IPS-20b (cell line): Measurements from ENCODE around the gene SEPTIN8.
A peak's percentile ranks its signal among the peaks of the same experiment; 100 is the strongest.

Experiments used
- H3K27ac ChIP-seq: one replicate; pipeline ENCODE4 v1.5.1; 2013; ENCODE audit warnings: low read length
- H3K27me3 ChIP-seq: 2 replicates; pipeline ENCODE4 v1.6.1; 2013; ENCODE audit warnings: mild to moderate bottlenecking, low read length, inconsistent platforms; ENCODE audit not compliant: insufficient read depth
- H3K36me3 ChIP-seq: 2 replicates; pipeline ENCODE4 v1.6.1; 2013; ENCODE audit warnings: low read depth, mild to moderate bottlenecking, inconsistent platforms, low read length, moderate library complexity; ENCODE audit not compliant: insufficient read depth
- H3K4me1 ChIP-seq: 2 replicates; pipeline ENCODE4 v1.6.1; 2013; ENCODE audit warnings: mild to moderate bottlenecking, control low read depth, inconsistent platforms, low read length, moderate library complexity; ENCODE audit not compliant: insufficient read depth
- H3K4me3 ChIP-seq: 2 replicates; pipeline ENCODE4 v1.5.1; 2013; ENCODE audit warnings: mild to moderate bottlenecking, low read length, inconsistent platforms
- H3K9ac ChIP-seq: 2 replicates; pipeline ENCODE4 v1.6.1; 2013; ENCODE audit warnings: low read depth, mild to moderate bottlenecking, inconsistent platforms, low read length, moderate library complexity
- H3K9me3 ChIP-seq: 2 replicates; pipeline ENCODE4 v1.6.1; 2013; ENCODE audit warnings: mild to moderate bottlenecking, low read depth, low read length, inconsistent platforms; ENCODE audit not compliant: insufficient read depth

Gene SEPTIN8

DNA sequence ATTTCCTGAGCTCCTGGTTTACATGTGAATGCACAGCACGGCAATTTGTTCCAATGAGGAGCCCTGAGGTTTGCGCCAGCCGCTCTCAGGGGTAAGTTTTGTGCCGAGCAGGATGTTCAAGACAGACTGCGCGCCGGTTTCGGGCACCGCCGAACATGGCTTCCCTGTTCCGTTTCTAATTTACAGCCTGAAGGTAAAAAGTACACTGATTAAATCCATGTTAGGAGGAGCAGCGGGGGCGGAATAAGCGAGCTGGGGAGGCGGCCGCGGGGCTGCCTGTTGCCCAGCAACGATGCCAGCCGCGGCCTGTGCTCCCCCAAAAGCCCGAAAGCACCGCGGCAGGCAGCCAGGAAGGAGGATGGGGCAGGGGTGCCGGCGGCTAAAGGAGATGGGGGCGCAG is 42.4 kb upstream of the SEPTIN8 start:
- no peaks in the 10 kb centered on the region for H3K36me3 ChIP-seq
- H3K4me3 ChIP-seq: no peak overlapping the region

DNA sequence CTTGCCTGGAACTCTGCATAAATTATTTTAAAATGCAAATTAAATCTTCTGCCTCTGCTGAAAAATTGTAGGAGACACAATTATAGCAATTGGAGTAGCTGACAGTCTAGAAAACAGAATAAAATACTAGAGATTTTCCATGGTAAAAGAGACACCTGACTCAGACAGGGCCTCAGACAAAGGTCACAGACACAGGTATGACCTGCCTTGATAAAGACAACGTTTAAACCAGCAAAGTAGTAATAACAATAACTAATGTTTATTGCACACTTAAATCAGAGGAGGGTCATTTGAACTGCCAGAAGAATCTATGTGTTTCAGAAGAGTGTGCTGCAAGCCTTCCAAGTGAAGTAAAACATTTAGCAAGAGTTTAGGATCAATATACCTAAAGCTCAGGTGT is 40.0 kb upstream of the SEPTIN8 start:
- Histone ChIP-seq H3K4me1 (no peaks in the 10 kb centered on the region), H3K9me3 (no peaks in the 10 kb centered on the region), H3K27ac (no peak overlapping the region), H3K4me3 (no peak overlapping the region), H3K9ac (no peak overlapping the region), H3K36me3 (no peaks in the 10 kb centered on the region), H3K27me3 (peaks cover 71% of the 10 kb centered on the region)

More for the DNA sequence above, 42.4 kb upstream of the SEPTIN8 start:
- H3K4me1 ChIP-seq: peaks cover 3% of the 10 kb centered on the region; the same call in 1 of the 2 replicates
- no peak overlapping the region for H3K9ac ChIP-seq
- no peak overlapping the region for H3K27ac ChIP-seq
- no peaks in the 10 kb centered on the region for H3K9me3 ChIP-seq
- peaks cover 59% of the 10 kb centered on the region for H3K27me3 ChIP-seq

DNA sequence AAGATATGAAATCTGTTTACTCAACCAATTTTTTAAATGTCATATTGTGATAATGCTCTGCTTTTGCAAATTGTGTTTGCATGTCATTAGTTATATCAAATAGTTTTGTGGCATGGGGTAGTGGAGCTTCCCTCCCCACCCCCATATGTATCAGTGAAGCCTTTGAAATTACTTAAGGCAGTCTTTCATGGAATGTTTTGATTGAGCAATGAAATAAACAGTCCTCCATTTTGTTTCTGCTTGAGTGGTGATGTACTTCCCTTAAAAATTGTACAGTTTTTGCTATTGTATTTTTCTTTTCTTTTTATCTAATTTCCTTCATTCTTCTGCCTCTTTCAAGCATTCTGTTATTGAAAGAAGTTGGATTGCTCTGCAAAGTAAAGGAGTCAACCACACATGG is 39.5 kb upstream of the SEPTIN8 start:
- no peaks in the 10 kb centered on the region for H3K9me3 ChIP-seq
- no peaks in the 10 kb centered on the region for H3K36me3 ChIP-seq
- peaks cover 71% of the 10 kb centered on the region for H3K27me3 ChIP-seq
- H3K9ac ChIP-seq: no peak overlapping the region
- H3K4me3 ChIP-seq: no peak overlapping the region
- no peaks in the 10 kb centered on the region for H3K4me1 ChIP-seq
- H3K27ac ChIP-seq: no peak overlapping the region

DNA sequence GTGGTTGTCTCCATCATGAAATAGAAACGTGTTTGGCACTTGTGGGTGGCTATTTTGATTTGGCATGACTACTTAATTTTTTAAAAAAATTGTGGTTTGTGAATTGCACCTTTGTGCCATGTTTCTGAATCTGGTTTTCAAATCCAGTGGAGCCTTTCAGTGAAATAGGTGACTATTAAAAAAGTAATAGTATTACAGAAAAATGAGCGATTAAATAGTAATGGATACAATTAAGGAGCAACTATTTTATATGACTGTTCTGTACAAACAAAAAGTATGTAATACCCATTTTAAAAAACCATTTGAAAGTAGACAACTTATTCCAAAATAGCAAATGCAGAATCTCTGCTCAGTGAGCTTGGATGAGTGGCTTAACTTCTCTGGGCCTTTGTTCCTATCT is 39.0 kb upstream of the SEPTIN8 start:
- Histone ChIP-seq H3K4me3 (no peak overlapping the region), H3K9me3 (no peaks in the 10 kb centered on the region), H3K27me3 (peaks cover 71% of the 10 kb centered on the region), H3K9ac (no peak overlapping the region), H3K4me1 (no peaks in the 10 kb centered on the region), H3K36me3 (no peaks in the 10 kb centered on the region), H3K27ac (no peak overlapping the region)

DNA sequence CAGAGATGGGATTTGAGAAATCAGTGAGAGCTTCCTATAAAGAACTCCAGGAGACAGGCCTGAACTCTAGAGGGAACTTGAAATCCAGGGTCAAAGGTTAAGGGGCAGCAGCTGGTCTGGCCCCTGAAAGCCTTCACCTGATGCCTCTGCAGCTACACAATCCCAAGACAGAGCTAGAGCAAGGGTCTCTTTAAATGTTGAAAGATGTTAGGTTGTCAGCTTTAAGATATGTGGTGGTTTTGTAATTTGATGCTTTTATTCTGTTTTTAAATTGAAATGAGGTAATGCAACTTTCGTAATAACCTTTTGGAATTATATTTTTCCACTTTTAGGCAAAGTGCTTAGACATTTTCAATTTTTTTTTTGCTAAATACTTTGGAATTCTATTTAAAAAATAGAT is 38.4 kb upstream of the SEPTIN8 start:
- H3K9me3 ChIP-seq: no peaks in the 10 kb centered on the region
- no peak overlapping the region for H3K27ac ChIP-seq
- no peaks in the 10 kb centered on the region for H3K36me3 ChIP-seq
- H3K4me3 ChIP-seq: no peak overlapping the region
- H3K9ac ChIP-seq: no peak overlapping the region
- H3K4me1 ChIP-seq: no peaks in the 10 kb centered on the region
- H3K27me3 ChIP-seq: peaks cover 76% of the 10 kb centered on the region

DNA sequence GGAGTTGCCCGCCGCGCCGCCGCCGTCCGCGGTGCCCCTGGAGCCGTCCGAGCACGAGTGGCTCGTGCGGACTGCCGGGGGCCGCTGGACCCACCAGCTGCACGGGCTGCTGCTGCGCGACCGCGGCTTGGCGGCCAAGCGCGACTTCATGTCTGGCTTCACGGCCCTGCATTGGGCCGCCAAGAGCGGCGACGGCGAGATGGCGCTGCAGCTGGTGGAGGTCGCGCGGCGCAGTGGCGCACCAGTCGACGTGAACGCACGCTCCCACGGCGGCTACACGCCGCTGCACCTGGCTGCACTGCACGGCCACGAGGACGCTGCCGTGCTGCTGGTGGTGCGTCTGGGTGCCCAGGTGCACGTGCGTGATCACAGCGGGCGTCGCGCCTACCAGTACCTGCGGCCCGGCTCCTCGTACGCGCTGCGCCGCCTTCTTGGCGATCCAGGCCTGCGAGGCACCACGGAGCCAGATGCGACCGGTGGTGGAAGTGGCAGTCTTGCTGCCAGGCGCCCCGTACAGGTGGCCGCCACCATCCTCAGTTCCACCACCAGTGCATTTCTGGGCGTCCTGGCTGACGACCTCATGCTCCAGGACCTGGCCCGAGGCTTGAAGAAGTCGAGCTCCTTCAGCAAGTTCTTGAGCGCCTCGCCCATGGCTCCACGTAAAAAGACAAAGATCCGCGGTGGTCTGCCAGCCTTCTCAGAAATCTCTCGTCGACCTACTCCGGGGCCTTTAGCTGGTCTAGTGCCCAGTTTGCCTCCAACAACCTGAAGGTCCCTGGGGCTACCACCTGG is 37.7 kb upstream of the SEPTIN8 start:
- Histone ChIP-seq H3K36me3 (no peaks in the 10 kb centered on the region), H3K27ac (no peak overlapping the region), H3K9me3 (no peaks in the 10 kb centered on the region), H3K4me3 (no peak overlapping the region; the same call in 1 of the 2 replicates), H3K27me3 (peaks cover 78% of the 10 kb centered on the region), H3K9ac (no peak overlapping the region), H3K4me1 (no peaks in the 10 kb centered on the region)

DNA sequence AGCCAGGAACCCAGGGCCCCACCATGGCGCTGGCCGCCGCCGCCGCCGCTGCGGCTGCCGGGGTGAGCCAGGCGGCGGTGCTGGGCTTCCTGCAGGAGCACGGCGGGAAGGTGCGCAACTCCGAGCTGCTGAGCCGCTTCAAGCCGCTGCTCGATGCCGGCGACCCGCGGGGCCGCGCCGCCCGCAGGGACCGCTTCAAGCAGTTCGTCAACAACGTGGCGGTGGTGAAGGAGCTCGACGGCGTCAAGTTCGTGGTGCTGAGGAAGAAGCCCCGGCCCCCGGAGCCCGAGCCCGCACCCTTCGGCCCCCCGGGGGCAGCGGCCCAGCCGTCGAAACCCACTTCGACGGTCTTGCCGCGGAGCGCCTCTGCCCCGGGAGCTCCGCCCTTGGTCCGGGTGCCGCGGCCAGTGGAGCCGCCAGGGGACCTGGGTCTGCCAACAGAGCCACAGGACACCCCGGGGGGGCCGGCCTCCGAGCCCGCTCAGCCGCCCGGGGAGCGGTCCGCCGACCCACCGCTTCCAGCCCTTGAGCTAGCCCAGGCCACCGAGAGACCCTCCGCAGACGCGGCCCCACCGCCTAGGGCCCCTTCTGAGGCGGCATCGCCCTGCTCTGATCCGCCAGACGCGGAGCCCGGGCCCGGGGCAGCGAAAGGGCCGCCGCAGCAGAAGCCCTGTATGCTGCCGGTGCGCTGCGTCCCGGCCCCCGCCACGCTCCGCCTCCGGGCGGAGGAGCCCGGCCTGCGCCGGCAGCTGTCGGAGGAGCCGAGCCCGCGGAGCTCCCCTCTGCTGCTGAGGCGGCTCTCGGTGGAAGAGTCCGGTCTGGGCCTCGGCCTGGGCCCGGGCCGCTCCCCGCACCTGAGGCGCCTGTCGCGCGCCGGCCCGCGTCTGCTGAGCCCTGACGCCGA is 36.8 kb upstream of the SEPTIN8 start:
- no peaks in the 10 kb centered on the region for H3K4me1 ChIP-seq
- H3K9ac ChIP-seq: no peak overlapping the region
- H3K27ac ChIP-seq: no peak overlapping the region
- H3K27me3 ChIP-seq: peaks cover 86% of the 10 kb centered on the region
- H3K9me3 ChIP-seq: no peaks in the 10 kb centered on the region
- H3K36me3 ChIP-seq: no peaks in the 10 kb centered on the region
- H3K4me3 ChIP-seq: no peak overlapping the region; the same call in 1 of the 2 replicates

DNA sequence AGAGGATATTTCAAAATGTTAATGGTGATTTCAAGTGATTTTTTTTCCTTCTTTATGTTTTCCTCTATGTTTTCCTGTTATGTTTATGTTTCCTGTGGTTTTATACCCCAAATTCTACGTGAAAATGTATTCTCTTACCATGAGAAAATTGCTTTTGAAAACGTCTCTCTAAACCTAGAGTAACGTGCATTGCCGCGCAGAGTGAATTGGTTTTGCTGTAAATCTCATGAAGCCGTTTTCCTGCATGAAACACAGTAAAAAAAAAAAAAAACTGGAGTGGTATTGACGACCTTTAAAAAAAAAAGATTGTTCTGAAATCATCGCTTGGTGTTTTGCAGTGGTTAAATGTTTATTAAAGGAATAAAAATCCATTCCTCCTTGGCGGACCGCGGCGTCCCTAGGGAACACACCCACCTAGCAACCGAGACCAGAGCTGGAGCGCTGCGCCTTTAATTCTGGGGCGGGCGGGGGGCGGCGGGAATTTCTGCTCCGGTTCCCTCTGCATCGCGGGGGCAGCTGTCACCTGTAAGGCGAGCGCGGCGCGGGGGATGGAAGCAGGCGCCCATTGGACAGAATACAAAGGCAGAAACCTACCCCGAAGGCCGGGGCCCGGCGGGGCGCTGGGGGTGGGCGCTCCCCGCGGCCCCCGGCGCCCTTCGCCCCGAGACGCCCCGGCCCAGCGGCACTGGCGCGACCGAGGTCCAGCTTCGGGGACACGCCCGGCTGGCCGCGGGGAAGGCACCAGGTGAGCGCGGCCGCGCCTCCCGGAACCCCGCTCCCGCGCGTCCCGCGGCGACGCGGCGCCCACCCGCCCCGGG is 36.0 kb upstream of the SEPTIN8 start, which contains the start of gene SOWAHA:
SOWAHA (plus strand) TSS at position 522 of the 818 bp plus-strand sequence. CDS start 320 bp downstream, outside the sequence.
- Histone ChIP-seq H3K36me3 (no peaks in the 10 kb centered on the region), H3K4me3 (peak within 1 kb of the TSS; percentile 1; the same call in 1 of the 2 replicates), H3K27ac (no peak within 1 kb of the TSS), H3K9ac (no peak within 1 kb of the TSS), H3K9me3 (no peaks in the 10 kb centered on the region), H3K4me1 (no peaks in the 10 kb centered on the region), H3K27me3 (peaks cover 91% of the 10 kb centered on the region)

DNA sequence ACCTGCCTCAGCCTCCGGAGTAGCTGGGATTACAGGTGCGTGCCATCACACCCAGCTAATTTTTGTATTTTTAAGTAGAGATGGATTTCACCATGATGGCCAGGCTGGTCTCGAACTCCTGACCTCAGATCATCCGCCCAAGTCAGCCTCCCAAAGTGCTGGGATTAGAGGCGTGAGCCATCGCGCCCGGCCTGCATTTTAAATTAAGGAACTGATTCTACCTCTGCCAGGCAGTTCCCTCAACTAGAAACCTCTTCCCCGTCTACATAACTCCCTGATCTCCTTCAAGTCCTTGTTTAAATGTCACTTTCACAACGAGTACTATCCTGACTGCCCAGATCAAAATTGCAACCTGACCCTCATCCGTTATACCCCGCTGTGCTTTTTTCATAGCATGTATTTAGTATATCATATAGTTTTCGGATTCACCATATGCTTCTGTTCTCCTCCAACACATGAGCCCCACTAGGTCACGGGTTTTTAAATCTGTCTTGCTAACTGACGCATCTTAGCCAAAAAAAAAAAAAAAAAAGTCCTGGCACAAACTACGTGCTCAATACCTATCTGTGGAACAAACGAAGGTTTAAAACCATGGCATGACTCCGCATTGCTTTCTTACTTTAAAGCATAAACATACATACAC is 35.2 kb upstream of the SEPTIN8 start:
- Histone ChIP-seq H3K4me3 (no peak overlapping the region), H3K9me3 (no peaks in the 10 kb centered on the region), H3K9ac (no peak overlapping the region), H3K4me1 (peaks cover 3% of the 10 kb centered on the region; the same call in 1 of the 2 replicates), H3K27ac (no peak overlapping the region), H3K27me3 (peaks cover 83% of the 10 kb centered on the region), H3K36me3 (no peaks in the 10 kb centered on the region)

DNA sequence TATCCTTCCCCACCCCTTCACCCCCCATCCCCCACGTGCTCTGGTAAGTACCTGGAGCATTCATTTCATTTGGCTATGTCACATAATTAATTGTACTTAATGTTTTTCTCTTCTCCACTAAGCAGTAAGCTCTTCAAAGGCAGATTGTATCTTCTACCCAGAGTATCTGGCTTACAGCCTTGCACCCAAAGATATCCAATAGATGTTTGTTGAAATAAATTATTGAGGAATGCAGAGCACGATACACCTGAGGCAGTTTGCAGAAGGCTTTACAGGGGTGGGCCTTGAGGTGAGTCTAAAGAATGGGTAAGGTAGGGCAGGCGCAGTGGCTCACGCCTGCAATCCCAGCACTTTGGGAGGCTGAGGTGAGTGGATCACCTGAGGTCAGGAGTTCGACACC is 33.6 kb upstream of the SEPTIN8 start:
- H3K36me3 ChIP-seq: no peaks in the 10 kb centered on the region
- no peak overlapping the region for H3K27ac ChIP-seq
- no peak overlapping the region for H3K4me3 ChIP-seq
- no peak overlapping the region for H3K9ac ChIP-seq
- H3K9me3 ChIP-seq: no peaks in the 10 kb centered on the region
- peaks cover 69% of the 10 kb centered on the region for H3K27me3 ChIP-seq
- H3K4me1 ChIP-seq: peaks cover 7% of the 10 kb centered on the region; the same call in 1 of the 2 replicates

DNA sequence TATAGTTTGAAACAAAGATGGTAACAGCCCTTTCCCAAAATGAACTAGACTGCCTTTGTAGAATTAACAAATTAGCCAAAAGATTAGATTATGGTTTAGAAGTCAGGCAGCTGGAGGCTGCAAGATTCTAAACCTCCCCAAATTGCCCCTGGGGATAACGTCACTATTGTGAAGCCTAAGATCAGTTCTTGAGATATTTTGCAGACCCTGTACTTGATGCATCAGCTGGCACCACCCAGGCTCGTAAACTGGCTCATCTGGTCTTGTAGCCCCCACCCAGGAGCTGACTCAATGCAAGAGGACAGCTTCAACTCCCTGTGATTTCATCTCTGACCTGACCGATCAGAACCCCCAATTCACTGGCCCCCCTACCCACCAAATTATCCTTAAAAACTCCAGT is 31.8 kb upstream of the SEPTIN8 start:
- H3K27ac ChIP-seq: no peak overlapping the region
- peaks cover 52% of the 10 kb centered on the region for H3K27me3 ChIP-seq

More for the DNA sequence above, 31.8 kb upstream of the SEPTIN8 start:
- no peak overlapping the region for H3K9ac ChIP-seq
- H3K9me3 ChIP-seq: no peaks in the 10 kb centered on the region
- no peak overlapping the region for H3K4me3 ChIP-seq
- H3K4me1 ChIP-seq: peaks cover 7% of the 10 kb centered on the region; the same call in 1 of the 2 replicates
- H3K36me3 ChIP-seq: no peaks in the 10 kb centered on the region
